ENCODE measurements around the gene ACSS1.
A peak's percentile ranks its signal among the peaks of the same experiment; 100 is the strongest.

The ACSS1 gene

GRCh38 chr20:25044261-25044560 lies 13.7 kb downstream of the ACSS1 start:
- Histone ChIP-seq H3K27ac (replicated peaks) (no peak overlapping the region), H3K27me3 (ENCODE audit: insufficient read depth, poor library complexity, severe bottlenecking) (no peaks in the 10 kb centered on the region), H3K4me3 (replicated peaks; ENCODE audit: insufficient read depth, low read length) (no peak overlapping the region)
- no peak for DNase-seq (ENCODE audit: low read depth in 1 of 2, low spot score in 1 of 2)
- TF ChIP-seq POLR2AphosphoS5 (IDR thresholded peaks at IDR 0.05; ENCODE audit: low read depth) (no peak), GABPA (IDR thresholded peaks at IDR 0.05; ENCODE audit: low read depth) (no peak), REST (IDR thresholded peaks at IDR 0.05; ENCODE audit: insufficient replicate concordance, low read depth) (no peak), SPI1 (IDR thresholded peaks at IDR 0.05; ENCODE audit: borderline replicate concordance, low read depth) (no peak)
- TF ChIP-seq, protein P1, sequence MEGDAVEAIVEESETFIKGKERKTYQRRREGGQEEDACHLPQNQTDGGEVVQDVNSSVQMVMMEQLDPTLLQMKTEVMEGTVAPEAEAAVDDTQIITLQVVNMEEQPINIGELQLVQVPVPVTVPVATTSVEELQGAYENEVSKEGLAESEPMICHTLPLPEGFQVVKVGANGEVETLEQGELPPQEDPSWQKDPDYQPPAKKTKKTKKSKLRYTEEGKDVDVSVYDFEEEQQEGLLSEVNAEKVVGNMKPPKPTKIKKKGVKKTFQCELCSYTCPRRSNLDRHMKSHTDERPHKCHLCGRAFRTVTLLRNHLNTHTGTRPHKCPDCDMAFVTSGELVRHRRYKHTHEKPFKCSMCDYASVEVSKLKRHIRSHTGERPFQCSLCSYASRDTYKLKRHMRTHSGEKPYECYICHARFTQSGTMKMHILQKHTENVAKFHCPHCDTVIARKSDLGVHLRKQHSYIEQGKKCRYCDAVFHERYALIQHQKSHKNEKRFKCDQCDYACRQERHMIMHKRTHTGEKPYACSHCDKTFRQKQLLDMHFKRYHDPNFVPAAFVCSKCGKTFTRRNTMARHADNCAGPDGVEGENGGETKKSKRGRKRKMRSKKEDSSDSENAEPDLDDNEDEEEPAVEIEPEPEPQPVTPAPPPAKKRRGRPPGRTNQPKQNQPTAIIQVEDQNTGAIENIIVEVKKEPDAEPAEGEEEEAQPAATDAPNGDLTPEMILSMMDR (IDR thresholded peaks at IDR 0.05; ENCODE audit: insufficient read depth, low read length): no peak

DNA sequence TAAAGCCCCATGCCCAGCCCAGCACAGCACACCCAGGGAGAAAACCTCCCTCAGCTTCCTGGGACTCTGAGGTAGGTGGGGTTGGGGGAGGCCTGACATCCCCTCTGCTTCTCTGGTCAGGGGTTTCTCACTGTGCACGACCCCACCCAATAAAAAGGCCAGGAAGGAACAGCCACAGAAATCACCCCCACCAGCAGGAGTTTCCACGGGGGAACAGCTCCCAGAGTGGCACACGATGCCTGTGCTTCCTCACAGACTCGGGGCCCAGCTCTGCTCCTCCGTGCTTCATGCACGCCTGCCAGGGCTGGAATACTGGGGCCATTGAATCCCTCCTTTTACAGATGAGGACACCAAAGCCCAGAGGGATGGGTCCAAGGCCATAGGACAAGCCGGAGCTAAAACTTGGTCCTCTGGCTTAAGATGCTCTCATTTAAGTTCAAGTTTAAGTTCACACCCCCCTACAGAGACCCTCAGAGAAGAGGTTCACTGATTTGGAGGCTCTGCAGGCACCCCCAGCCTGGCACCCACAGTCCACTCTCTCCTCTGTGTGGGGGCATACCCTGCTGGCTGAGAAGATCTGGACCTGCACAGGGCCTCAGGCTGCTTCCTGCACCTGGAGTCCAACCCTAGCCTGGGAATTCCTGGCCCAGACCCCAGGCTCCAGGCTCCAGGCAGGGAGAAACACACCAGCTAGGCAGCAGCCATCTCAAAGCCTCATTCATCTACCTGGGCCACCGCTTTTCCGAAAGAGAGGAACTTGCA lies 14.3 kb downstream of the ACSS1 start:
- Histone ChIP-seq H3K4me3 (replicated peaks; ENCODE audit: insufficient read depth, low read length) (no peak overlapping the region), H3K27ac (replicated peaks) (peak overlapping the region; percentile 76), H3K27me3 (ENCODE audit: insufficient read depth, poor library complexity, severe bottlenecking) (no peaks in the 10 kb centered on the region)
- no peak for TF ChIP-seq SPI1 (IDR thresholded peaks at IDR 0.05; ENCODE audit: borderline replicate concordance, low read depth)
- no peak for TF ChIP-seq REST (IDR thresholded peaks at IDR 0.05; ENCODE audit: insufficient replicate concordance, low read depth)
- TF ChIP-seq POLR2AphosphoS5 (IDR thresholded peaks at IDR 0.05; ENCODE audit: low read depth): no peak
- no peak for TF ChIP-seq GABPA (IDR thresholded peaks at IDR 0.05; ENCODE audit: low read depth)
- TF ChIP-seq, protein P1 (IDR thresholded peaks at IDR 0.05; ENCODE audit: insufficient read depth, low read length): no peak
- no peak for DNase-seq (ENCODE audit: low read depth in 1 of 2, low spot score in 1 of 2)

GRCh38 chr20:25042531-25043498 lies 15.1 kb downstream of the ACSS1 start:
- Histone ChIP-seq H3K4me3 (replicated peaks; ENCODE audit: insufficient read depth, low read length) (no peak overlapping the region), H3K27ac (replicated peaks) (peak overlapping the region; percentile 76), H3K27me3 (ENCODE audit: insufficient read depth, poor library complexity, severe bottlenecking) (no peaks in the 10 kb centered on the region)
- peak; percentile 28; the same call in 1 of the 2 replicates for TF ChIP-seq GABPA (IDR thresholded peaks at IDR 0.05; ENCODE audit: low read depth)
- TF ChIP-seq SPI1 (IDR thresholded peaks at IDR 0.05; ENCODE audit: borderline replicate concordance, low read depth): peak; percentile 93
- TF ChIP-seq, protein P1 (IDR thresholded peaks at IDR 0.05; ENCODE audit: insufficient read depth, low read length): no peak
- peak; percentile 30; the same call in 1 of the 2 replicates for TF ChIP-seq POLR2AphosphoS5 (IDR thresholded peaks at IDR 0.05; ENCODE audit: low read depth)
- no peak for TF ChIP-seq REST (IDR thresholded peaks at IDR 0.05; ENCODE audit: insufficient replicate concordance, low read depth)
- DNase-seq (ENCODE audit: low read depth in 1 of 2, low spot score in 1 of 2): peak; percentile 86 to 95
